ENCODE measurements around the gene ARHGAP6.
"Not testable (repeated sequence)": the region's sequence is repeated elsewhere in the genome, so short reads cannot be mapped to it uniquely, and the experiment has no call there.

Gene ARHGAP6

DNA sequence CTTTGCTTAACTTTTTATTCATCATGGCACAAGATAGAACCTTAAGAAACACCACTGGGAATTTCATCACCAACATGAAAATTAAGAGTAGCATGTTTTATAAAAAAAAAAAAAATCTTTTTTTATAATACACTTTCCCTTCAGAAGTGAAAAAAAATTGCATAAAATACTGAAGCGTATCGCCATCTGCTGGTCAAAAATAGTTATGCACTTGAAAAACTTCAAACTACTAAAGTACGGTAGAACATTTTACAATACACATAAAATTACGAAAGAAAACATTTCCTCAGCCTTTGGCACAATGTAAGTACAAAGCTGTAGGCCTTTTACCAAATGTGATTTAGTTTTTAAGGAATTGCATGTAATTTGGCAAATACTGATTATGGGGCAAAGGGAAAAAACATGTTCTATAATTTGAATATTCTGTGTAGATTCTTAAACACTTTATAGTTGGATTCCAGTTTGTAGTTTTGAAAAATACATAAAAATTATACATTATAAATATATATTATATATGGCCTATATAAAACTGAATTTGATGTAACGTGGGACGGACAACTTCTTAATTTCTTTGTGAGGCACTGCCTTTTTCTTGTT is 528.1 kb downstream of the ARHGAP6 start:
- no peak overlapping the region for H3K27ac ChIP-seq
- DNase-seq (ENCODE audit: low read depth, low spot score): peak; percentile 16
- H3K9ac ChIP-seq (ENCODE audit: insufficient read length): no peak overlapping the region
- H3K9me3 ChIP-seq (ENCODE audit: low read depth, low read length): no peaks in the 10 kb centered on the region
- TF ChIP-seq POLR2AphosphoS5 (IDR thresholded peaks at IDR 0.05; ENCODE audit: borderline replicate concordance, low read depth, low read length) (no peak), EZH2 (IDR thresholded peaks at IDR 0.05) (no peak), FOXP2 (optimal IDR thresholded peaks at IDR 0.05; ENCODE audit: control extremely low read depth, extremely low read length, insufficient read depth) (no peak)
- no peaks in the 10 kb centered on the region for H3K36me3 ChIP-seq (ENCODE audit: insufficient read depth, low read length)
- H3K4me3 ChIP-seq: no peak overlapping the region

DNA sequence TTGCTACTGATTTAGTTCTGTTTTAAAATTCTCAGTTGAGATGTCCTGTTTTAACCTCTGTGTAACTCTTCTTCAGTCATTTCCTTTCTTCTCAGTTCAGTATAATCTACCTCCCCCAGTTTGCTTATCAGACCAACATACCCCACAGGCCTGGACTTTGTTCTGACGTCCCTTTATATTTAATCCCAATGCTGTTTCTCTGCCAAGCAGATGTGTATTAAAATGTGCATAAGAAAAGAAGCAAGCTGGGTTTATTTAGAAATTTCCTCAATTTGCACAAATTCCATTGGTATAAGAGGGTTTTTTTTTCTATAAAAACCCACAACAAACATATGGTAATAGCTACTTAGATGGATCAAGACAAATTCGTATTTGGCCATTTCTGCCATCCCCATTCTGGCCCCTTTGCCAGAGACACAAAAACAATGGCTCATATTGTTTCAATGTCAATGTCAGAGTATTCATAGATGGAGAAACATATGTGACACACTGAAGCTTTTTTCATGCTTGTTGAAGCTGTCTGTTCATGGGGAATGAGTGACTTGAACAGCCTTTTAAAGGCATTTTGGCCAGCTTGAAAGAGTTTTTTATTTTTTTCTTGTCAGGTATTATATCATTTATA is 530.0 kb downstream of the ARHGAP6 start:
- TF ChIP-seq POLR2AphosphoS5 (IDR thresholded peaks at IDR 0.05; ENCODE audit: borderline replicate concordance, low read depth, low read length) (no peak), EZH2 (IDR thresholded peaks at IDR 0.05) (no peak), FOXP2 (optimal IDR thresholded peaks at IDR 0.05; ENCODE audit: control extremely low read depth, extremely low read length, insufficient read depth) (no peak)
- Histone ChIP-seq H3K9me3 (ENCODE audit: low read depth, low read length) (no peaks in the 10 kb centered on the region), H3K9ac (ENCODE audit: insufficient read length) (no peak overlapping the region), H3K36me3 (ENCODE audit: insufficient read depth, low read length) (no peaks in the 10 kb centered on the region), H3K4me3 (no peak overlapping the region), H3K27ac (no peak overlapping the region)
- DNase-seq (ENCODE audit: low read depth, low spot score): no peak

DNA sequence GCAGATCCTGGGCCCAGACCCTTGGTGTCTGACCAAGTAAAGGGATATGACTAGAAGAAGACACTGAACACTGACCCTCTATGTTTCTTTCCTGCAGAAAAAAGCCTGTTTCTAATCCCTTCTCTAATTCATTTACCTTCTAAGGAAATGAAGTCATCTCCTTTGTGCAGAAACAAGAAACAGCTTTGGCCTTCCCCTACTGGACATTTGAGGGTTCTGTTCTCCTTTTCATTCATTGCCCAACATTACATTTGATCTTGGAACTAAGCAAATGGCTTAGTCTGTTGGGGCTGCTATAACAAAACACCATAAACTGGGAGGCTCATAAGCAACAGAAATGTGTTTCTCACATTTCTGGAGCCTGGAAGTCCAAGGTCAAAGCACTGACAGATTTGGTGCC is 534.6 kb downstream of the ARHGAP6 start:
- no peak overlapping the region for H3K4me3 ChIP-seq
- TF ChIP-seq FOXP2 (optimal IDR thresholded peaks at IDR 0.05; ENCODE audit: control extremely low read depth, extremely low read length, insufficient read depth) (no peak), EZH2 (IDR thresholded peaks at IDR 0.05) (no peak), POLR2AphosphoS5 (IDR thresholded peaks at IDR 0.05; ENCODE audit: borderline replicate concordance, low read depth, low read length) (no peak)
- DNase-seq (ENCODE audit: low read depth, low spot score): no peak
- H3K27ac ChIP-seq: no peak overlapping the region
- H3K9ac ChIP-seq (ENCODE audit: insufficient read length): no peak overlapping the region
- no peaks in the 10 kb centered on the region for H3K36me3 ChIP-seq (ENCODE audit: insufficient read depth, low read length)
- H3K9me3 ChIP-seq (ENCODE audit: low read depth, low read length): no peaks in the 10 kb centered on the region

DNA sequence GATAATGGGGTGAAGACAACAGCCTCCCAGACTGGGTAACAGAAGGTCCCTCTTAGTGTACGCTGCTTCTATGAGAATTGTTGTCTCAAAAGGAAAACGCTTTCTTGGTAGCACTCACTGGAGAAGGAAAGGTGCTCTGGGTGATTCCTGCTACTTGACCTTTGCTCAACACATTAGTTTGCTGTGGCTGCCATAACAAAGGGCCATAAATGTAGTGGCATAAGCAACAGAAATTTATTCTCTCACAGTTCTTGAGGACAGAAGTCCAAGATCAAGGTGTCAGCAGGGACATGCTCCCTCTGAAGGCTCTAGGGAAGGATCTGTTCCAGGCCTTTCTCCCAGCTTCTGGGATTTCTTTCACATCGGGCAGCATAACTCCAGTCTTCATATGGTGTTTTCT is 535.6 kb downstream of the ARHGAP6 start:
- no peak for TF ChIP-seq FOXP2 (optimal IDR thresholded peaks at IDR 0.05; ENCODE audit: control extremely low read depth, extremely low read length, insufficient read depth)
- Histone ChIP-seq H3K9ac (ENCODE audit: insufficient read length) (no peak overlapping the region), H3K27ac (no peak overlapping the region), H3K36me3 (ENCODE audit: insufficient read depth, low read length) (no peaks in the 10 kb centered on the region), H3K9me3 (ENCODE audit: low read depth, low read length) (no peaks in the 10 kb centered on the region), H3K4me3 (no peak overlapping the region)
- DNase-seq (ENCODE audit: low read depth, low spot score): no peak

DNA sequence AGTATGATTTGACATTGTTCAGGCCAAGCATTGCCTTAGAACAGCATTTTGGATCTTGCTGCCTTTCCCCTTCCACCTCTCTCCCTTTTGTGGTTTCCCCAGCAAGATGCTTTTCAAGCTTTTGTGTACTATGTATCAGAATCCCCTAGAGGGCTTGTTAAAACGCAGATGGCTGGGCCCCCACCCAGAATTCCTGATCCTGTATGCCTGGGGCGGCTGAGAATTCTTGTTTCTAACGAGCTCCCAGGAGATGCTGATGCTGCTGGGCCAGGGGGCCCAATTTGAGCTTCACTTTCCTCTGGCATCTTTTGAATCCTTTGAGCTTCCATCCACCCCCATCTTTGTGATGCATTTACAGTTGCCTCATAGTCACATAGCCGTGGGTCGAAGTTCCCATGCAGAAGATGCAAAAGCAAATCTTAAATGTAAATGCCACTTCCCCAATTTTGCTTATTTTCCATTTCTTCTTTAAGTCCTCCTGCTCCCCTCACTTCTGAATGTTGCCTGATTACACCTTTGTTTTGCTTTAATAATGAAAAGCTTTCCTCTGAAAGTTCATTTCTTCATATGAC is 536.1 kb downstream of the ARHGAP6 start:
- Histone ChIP-seq H3K9ac (ENCODE audit: insufficient read length) (no peak overlapping the region), H3K9me3 (ENCODE audit: low read depth, low read length) (no peaks in the 10 kb centered on the region), H3K4me3 (no peak overlapping the region), H3K27ac (no peak overlapping the region), H3K36me3 (ENCODE audit: insufficient read depth, low read length) (no peaks in the 10 kb centered on the region)
- TF ChIP-seq EZH2 (IDR thresholded peaks at IDR 0.05) (no peak), FOXP2 (optimal IDR thresholded peaks at IDR 0.05; ENCODE audit: control extremely low read depth, extremely low read length, insufficient read depth) (no peak), POLR2AphosphoS5 (IDR thresholded peaks at IDR 0.05; ENCODE audit: borderline replicate concordance, low read depth, low read length) (no peak)
- peak; percentile 20 for DNase-seq (ENCODE audit: low read depth, low spot score)

DNA sequence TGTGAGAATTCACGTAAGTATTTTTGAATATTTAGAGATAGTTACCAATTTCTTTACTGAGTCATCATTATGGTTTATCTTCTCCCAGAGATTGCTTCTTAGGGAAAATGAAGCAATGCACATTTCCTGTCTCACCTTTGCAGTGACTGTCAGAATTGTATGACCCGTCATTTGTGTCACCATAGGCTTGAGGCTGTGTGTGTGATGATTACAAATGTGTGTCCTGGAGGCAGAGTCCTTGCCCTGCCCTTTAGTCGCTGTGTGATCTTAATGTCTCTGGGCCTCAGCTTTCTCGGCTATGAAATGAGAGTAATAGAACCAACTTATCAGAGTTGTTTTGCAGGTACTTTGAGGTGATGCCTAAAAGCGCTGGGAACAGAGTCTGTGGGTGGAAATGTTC is 540.7 kb downstream of the ARHGAP6 start:
- Histone ChIP-seq H3K36me3 (ENCODE audit: insufficient read depth, low read length) (peaks cover 23% of the 10 kb centered on the region; the same call in 1 of the 2 replicates), H3K9me3 (ENCODE audit: low read depth, low read length) (no peaks in the 10 kb centered on the region), H3K27ac (no peak overlapping the region), H3K4me3 (no peak overlapping the region), H3K9ac (ENCODE audit: insufficient read length) (no peak overlapping the region)
- TF ChIP-seq EZH2 (IDR thresholded peaks at IDR 0.05): no peak
- no peak for TF ChIP-seq FOXP2 (optimal IDR thresholded peaks at IDR 0.05; ENCODE audit: control extremely low read depth, extremely low read length, insufficient read depth)
- TF ChIP-seq POLR2AphosphoS5 (IDR thresholded peaks at IDR 0.05; ENCODE audit: borderline replicate concordance, low read depth, low read length): no peak
- DNase-seq (ENCODE audit: low read depth, low spot score): no peak

DNA sequence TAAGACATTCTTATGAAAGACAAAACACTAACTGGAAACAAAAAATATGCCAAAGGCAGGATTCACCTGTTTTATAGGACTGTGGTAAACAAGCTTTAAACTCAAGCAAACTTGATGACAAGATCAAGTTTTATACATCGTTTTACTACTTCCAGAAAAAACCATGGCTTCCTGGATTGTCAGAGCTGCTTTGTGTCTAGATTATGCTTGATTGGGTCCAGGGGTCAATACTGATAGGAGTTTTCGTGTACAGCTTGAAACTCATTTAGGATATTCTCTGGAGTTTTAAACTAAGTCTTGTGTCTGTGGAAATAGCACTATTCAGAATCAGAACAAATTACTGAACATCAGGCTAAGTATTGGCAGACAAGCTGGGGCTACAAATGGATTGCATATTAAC is 541.6 kb downstream of the ARHGAP6 start:
- H3K9ac ChIP-seq (ENCODE audit: insufficient read length): no peak overlapping the region
- no peaks in the 10 kb centered on the region for H3K9me3 ChIP-seq (ENCODE audit: low read depth, low read length)
- H3K36me3 ChIP-seq (ENCODE audit: insufficient read depth, low read length): peaks cover 32% of the 10 kb centered on the region; the same call in 1 of the 2 replicates
- TF ChIP-seq FOXP2 (optimal IDR thresholded peaks at IDR 0.05; ENCODE audit: control extremely low read depth, extremely low read length, insufficient read depth): no peak
- TF ChIP-seq POLR2AphosphoS5 (IDR thresholded peaks at IDR 0.05; ENCODE audit: borderline replicate concordance, low read depth, low read length): no peak
- no peak for TF ChIP-seq EZH2 (IDR thresholded peaks at IDR 0.05)
- DNase-seq (ENCODE audit: low read depth, low spot score): no peak
- H3K4me3 ChIP-seq: no peak overlapping the region
- H3K27ac ChIP-seq: no peak overlapping the region

DNA sequence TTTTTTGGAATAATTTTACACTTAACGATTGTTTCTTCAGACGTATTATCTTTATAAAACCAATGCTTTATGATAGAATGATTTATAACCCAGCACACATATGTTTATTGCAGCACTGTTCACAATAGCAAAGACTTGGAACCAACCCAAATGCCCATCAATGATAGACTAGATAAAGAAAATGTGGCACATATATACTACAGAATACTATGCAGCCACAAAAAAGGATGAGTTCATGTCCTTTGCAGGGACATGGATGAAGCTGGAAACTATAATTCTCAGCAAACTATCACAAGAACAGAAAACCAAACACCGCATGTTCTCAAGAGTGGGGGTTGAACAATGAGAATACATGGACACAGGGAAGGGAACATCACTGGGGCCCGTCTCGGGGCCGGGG is 542.6 kb downstream of the ARHGAP6 start:
- not testable (repeated sequence) for H3K27ac ChIP-seq; H3K9me3 ChIP-seq (ENCODE audit: low read depth, low read length); H3K9ac ChIP-seq (ENCODE audit: insufficient read length); H3K4me3 ChIP-seq; DNase-seq (ENCODE audit: low read depth, low spot score)
- peaks cover 42% of the 10 kb centered on the region for H3K36me3 ChIP-seq (ENCODE audit: insufficient read depth, low read length)

Data from SK-N-MC (cell line).